ENCODE results near the gene WDCP.
A peak's percentile ranks its signal among the peaks of the same experiment; 100 is the strongest.

WDCP gene

DNA sequence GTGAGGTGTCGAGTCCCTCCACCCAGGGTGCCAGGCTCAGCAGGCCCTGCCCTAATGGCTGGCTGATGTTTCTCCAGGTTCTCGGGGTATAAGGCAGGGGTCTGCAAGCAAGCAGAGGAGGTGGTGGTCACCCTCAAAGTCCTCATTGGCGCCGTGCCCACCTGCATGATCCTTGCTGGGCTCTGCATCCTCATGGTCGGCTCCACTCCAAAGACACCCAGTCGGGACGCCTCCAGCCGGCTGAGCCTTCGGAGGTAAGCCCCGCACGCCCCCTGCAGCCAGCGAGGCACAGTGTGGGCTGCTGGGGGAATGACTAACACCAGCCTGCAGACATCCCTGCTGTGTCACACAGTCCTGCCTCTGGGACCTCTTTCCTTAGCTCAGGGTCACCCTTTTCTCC lies 23.2 kb downstream of the WDCP start:
- no peak overlapping the region for H3K27ac ChIP-seq
- ChIA-PET CTCF (no interaction called here), POLR2A (ENCODE audit: low non-redundant PET) (no interaction called here)
- TF ChIP-seq, protein P1, sequence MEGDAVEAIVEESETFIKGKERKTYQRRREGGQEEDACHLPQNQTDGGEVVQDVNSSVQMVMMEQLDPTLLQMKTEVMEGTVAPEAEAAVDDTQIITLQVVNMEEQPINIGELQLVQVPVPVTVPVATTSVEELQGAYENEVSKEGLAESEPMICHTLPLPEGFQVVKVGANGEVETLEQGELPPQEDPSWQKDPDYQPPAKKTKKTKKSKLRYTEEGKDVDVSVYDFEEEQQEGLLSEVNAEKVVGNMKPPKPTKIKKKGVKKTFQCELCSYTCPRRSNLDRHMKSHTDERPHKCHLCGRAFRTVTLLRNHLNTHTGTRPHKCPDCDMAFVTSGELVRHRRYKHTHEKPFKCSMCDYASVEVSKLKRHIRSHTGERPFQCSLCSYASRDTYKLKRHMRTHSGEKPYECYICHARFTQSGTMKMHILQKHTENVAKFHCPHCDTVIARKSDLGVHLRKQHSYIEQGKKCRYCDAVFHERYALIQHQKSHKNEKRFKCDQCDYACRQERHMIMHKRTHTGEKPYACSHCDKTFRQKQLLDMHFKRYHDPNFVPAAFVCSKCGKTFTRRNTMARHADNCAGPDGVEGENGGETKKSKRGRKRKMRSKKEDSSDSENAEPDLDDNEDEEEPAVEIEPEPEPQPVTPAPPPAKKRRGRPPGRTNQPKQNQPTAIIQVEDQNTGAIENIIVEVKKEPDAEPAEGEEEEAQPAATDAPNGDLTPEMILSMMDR (conservative IDR thresholded peaks at IDR 0.05; ENCODE audit: low read depth) = no peak
- no peak for DNase-seq (ENCODE audit: low spot score)

DNA sequence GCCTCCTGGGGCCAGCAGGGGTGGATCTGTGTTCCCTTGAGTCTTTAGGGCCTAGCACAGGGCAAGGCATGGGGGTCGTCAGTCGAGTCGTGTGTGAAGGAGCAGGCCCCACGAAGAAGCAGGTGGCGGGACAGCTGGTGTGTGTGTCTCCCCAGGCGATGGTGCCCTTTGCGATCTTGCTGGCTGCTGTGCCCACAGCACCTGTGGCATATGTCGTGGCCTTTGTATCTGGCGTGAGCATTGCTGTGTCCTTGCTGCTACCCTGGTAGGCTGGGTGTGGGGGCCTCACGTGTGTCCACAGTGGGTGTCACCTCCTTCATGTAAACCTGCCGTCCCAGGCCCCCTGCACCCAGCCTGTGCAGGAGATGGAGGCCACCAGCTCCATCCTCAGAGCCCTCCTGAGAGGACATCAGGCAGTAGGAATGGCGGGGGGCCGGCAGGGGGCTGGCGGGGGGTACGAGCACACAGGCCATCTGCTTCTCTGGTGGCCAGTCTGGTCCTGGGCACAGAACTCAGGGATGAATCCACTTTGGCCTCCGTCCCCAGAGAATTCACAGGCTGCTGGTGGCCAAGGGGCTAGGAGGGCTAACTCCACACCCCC lies 24.1 kb downstream of the WDCP start:
- TF ChIP-seq, protein P1 (conservative IDR thresholded peaks at IDR 0.05; ENCODE audit: low read depth) = no peak
- CTCF ChIA-PET = no interaction called here
- no peak overlapping the region for H3K27ac ChIP-seq

DNA sequence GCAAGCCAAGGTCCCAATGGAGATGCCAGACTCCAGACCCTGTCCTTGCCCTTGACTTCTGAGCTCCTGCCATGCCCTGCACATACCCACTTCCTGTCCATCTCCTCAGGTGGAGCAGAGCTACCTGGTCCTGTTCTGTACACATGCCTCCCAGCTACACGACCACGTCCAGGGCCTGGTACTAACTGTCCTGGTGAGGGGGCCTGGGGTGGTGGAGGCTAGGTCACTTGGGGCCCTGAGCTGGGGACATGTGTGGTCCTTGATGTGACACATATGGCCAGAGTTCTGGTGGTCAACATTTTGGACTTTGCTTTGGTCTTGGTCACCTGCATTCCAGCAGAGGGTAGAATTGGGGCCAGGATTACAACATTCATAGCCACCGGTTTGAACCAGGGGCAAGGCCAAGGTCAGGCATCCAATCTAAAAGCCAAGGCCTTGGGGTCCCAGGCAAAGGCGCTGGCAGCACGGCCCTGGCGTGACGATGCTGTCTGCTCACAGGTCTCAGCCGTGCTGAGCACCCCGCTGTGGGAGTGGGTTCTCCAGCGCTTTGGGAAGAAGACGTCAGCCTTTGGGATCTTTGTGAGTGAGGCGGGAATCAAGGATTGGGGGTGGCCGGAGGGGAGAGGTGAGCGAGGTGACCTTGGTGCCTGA lies 24.7 kb downstream of the WDCP start:
- no peak for DNase-seq (ENCODE audit: low spot score)
- no peak overlapping the region for H3K27ac ChIP-seq
- ChIA-PET CTCF (no interaction called here), POLR2A (ENCODE audit: low non-redundant PET) (no interaction called here)
- TF ChIP-seq, protein P1 (conservative IDR thresholded peaks at IDR 0.05; ENCODE audit: low read depth) = no peak

More for the DNA sequence above, 24.1 kb downstream of the WDCP start:
- POLR2A ChIA-PET (ENCODE audit: low non-redundant PET) = no interaction called here
- DNase-seq (ENCODE audit: low spot score) = no peak

DNA sequence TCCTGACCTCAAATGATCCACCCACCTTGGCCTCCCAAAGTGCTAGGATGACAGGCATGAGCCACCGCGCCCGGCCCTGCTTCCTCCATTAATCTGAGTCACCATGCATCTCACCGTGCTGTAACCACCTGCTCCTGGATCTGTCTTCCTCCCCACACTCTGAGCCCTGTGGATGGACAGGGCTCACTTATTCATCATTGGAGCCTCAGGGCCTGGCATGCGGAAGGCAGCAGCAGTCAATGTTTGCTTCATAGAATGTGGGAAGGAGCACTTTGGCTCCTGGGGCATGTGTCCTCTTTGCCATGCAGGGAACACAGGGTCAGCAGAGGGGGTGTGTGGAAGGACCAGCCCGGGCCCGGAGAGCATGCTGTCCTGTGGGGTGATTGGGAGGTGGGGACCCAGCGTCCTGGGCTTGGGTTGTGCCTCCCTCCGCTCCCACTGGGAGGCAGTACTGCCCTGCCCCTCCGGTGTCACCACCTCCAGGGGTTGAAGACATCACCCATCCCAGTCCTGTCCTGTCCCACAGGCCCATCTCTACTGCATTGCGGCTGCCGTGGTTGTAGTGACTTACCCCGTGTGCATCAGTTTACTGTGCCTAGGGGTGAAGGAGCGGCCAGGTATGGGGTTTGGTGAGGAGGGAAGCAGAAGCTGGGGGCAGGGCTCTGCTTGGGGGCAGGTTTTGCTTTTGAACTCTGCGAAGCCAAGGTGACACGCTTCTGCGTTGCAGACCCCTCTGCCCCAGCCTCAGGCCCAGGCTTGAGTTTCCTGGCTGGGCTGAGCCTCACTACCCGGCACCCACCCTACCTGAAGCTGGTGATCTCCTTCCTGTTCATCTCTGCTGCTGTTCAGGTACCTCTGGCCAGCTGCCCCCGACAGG lies 25.8 kb downstream of the WDCP start:
- no peak overlapping the region for H3K27ac ChIP-seq
- TF ChIP-seq, protein P1 (conservative IDR thresholded peaks at IDR 0.05; ENCODE audit: low read depth) = no peak
- peak; percentile 64 for DNase-seq (ENCODE audit: low spot score)
- POLR2A ChIA-PET (ENCODE audit: low non-redundant PET) = no interaction called here
- CTCF ChIA-PET = no interaction called here

DNA sequence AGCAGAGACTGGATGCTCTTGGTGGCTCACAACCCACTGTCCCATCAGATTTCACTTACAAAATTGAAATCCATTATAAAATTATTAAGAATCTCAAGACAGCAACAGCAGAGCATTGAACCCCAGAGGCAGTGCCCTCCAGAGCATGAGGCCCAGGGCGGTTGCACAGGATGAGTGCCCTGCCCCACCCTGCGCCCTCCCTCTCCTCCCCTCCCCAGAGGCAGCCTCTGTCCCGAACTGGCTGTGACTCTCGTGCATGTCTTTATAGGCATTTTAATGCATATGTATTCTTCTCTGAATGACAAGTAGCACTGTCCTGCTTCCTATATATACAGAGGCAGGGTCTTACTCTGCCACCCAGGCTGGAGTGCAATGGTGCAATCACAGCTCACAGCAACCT lies 26.9 kb downstream of the WDCP start:
- DNase-seq (ENCODE audit: low spot score) = no peak
- TF ChIP-seq, protein P1 (conservative IDR thresholded peaks at IDR 0.05; ENCODE audit: low read depth) = no peak
- POLR2A ChIA-PET (ENCODE audit: low non-redundant PET) = no interaction called here
- no peak overlapping the region for H3K27ac ChIP-seq
- CTCF ChIA-PET = no interaction called here

DNA sequence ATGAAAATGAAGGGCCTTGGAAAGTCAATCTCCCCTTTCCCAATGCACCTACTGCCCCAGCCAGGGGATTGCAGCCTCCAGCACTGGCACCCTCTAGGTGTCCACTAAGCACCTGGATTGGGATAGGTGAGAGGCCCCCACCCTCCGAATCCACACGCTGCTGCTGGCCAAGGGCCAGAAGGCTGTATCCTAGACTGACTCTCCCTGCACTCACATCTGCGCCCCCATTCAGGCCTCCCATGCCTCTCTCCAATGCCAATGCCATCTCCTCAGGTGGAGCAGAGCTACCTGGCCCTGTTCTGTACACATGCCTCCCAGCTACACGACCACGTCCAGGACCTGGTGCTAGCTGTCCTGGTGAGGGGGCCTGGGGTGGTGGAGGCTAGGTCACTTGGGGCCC lies 27.5 kb downstream of the WDCP start:
- no peak for DNase-seq (ENCODE audit: low spot score)
- no peak overlapping the region for H3K27ac ChIP-seq
- TF ChIP-seq, protein P1 (conservative IDR thresholded peaks at IDR 0.05; ENCODE audit: low read depth) = no peak
- ChIA-PET POLR2A (ENCODE audit: low non-redundant PET) (no interaction called here), CTCF (no interaction called here)
